Measurements from ENCODE around the gene KCNC3. TPM values are rescaled to one million over a fixed set of nuclear protein-coding genes. Genes with fewer than 3 reads are reported as not detected.

The KCNC3 gene
- total RNA-seq, 1 donor from 2014 or later: 0.35 TPM

GRCh38 chr19:50314724-50315708 is 14.2 kb downstream of the KCNC3 start:
- no peak for DNase-seq (ENCODE audit: low read depth)
- H3K4me3 ChIP-seq (ENCODE audit: low read depth, low read length): no peak overlapping the region
- TF ChIP-seq CTCF (conservative IDR thresholded peaks at IDR 0.05; ENCODE audit: low read depth, low read length): no peak

- TF ChIP-seq CTCF (conservative IDR thresholded peaks at IDR 0.05; ENCODE audit: low read depth, low read length): no peak
- H3K4me3 ChIP-seq (ENCODE audit: low read depth, low read length): no peak overlapping the region
Measured at GRCh38 chr19:50313812-50314536, 15.2 kb downstream of the KCNC3 start.

GRCh38 chr19:50312967-50313811 is 16.0 kb downstream of the KCNC3 start:
- no peak for DNase-seq (ENCODE audit: low read depth)

More at GRCh38 chr19:50313812-50314536, 15.2 kb downstream of the KCNC3 start:
- DNase-seq (ENCODE audit: low read depth): no peak

GRCh38 chr19:50311723-50312635 is 17.2 kb downstream of the KCNC3 start:
- TF ChIP-seq CTCF (conservative IDR thresholded peaks at IDR 0.05; ENCODE audit: low read depth, low read length): no peak
- DNase-seq (ENCODE audit: low read depth): no peak
- H3K4me3 ChIP-seq (ENCODE audit: low read depth, low read length): no peak overlapping the region

More at GRCh38 chr19:50312967-50313811, 16.0 kb downstream of the KCNC3 start:
- H3K4me3 ChIP-seq (ENCODE audit: low read depth, low read length): no peak overlapping the region
- TF ChIP-seq CTCF (conservative IDR thresholded peaks at IDR 0.05; ENCODE audit: low read depth, low read length): no peak

GRCh38 chr19:50310759-50311465 is 18.3 kb downstream of the KCNC3 start:
- TF ChIP-seq CTCF (conservative IDR thresholded peaks at IDR 0.05; ENCODE audit: low read depth, low read length): no peak
- no peak for DNase-seq (ENCODE audit: low read depth)
- no peak overlapping the region for H3K4me3 ChIP-seq (ENCODE audit: low read depth, low read length)
